Medulla oblongata (tissue), 1 donor: ENCODE measurements around the gene NDUFS5.
"Not testable (repeated sequence)": the region's sequence is repeated elsewhere in the genome, so short reads cannot be mapped to it uniquely, and the experiment has no call there.

Source experiments
- DNase-seq: peaks from one replicate; pipeline ENCODE4 v3.0.0-alpha.2; 2015; ENCODE audit errors: extremely low spot score

Gene NDUFS5

GRCh38 chr1:39026051-39026865 is at the start of gene NDUFS5:
Gene NDUFS5, plus strand, starts transcription at chr1:39026350. Its CDS starts 2,375 bp downstream, at chr1:39028725.
- DNase-seq: peak; percentile 88

DNA sequence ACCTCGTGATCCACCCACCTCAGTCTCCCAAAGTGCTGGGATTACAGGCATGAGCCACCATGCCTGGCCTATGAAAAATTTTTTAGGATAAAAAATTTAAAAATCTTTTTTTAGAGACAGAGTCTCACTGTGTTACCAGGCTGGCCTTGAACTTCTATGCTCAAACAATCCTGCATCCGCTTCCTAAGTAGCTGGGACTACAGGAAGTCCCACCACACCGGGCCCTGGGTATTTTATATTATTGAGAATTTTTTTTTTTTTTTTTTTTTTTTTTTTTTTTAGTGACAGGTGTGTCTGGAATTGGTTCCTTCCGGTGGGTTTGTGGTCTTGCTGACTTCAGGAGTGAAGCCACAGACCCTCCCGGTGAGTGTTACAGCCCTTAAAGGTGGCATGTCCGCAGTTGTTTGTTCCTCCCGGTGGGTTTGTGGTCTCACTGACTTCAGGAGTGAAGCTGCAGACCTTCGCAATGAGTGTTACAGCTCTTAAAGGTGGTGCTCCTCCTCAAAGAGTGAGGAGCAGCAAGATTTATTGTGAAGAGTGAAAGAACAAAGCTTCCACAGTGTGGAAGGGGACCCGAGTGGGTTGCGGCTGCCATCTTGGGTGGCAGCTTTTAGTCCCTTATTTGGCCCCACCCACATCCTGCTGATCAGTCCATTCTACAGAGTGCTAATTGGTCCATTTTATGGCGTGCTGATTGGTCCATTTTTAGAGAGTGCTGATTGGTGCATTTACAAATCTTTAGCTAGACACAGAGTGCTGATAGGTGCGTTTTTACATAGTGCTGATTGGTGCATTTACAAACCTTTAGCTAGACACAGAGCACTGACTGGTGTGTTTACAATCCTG is 48.5 kb upstream of the NDUFS5 start:
- DNase-seq: not testable (repeated sequence)

DNA sequence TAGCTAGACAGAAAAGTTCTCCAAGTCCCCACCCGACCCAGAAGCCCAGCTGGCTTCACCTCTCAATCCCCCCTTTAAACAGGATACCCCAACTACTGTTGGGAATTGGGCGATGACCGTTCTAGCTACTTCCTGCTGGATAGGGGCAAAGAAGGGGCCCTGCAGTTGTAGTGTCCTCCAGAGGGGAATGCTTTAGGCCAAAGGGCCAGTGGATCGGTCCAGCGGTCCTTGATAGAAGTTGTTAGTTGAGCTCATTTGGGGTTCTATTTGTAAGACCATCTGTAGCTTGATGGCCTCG is 48.0 kb upstream of the NDUFS5 start:
- not testable (repeated sequence) for DNase-seq

- not testable (repeated sequence) for DNase-seq
These were observed 46.8 kb upstream of the NDUFS5 start for GRCh38 chr1:38979380-38979779.

- peak; percentile 21 for DNase-seq
These were observed 36.2 kb upstream of the NDUFS5 start for GRCh38 chr1:38989979-38990378.

- no peak for DNase-seq
These were observed 35.8 kb upstream of the NDUFS5 start for GRCh38 chr1:38990386-38990737.

DNA sequence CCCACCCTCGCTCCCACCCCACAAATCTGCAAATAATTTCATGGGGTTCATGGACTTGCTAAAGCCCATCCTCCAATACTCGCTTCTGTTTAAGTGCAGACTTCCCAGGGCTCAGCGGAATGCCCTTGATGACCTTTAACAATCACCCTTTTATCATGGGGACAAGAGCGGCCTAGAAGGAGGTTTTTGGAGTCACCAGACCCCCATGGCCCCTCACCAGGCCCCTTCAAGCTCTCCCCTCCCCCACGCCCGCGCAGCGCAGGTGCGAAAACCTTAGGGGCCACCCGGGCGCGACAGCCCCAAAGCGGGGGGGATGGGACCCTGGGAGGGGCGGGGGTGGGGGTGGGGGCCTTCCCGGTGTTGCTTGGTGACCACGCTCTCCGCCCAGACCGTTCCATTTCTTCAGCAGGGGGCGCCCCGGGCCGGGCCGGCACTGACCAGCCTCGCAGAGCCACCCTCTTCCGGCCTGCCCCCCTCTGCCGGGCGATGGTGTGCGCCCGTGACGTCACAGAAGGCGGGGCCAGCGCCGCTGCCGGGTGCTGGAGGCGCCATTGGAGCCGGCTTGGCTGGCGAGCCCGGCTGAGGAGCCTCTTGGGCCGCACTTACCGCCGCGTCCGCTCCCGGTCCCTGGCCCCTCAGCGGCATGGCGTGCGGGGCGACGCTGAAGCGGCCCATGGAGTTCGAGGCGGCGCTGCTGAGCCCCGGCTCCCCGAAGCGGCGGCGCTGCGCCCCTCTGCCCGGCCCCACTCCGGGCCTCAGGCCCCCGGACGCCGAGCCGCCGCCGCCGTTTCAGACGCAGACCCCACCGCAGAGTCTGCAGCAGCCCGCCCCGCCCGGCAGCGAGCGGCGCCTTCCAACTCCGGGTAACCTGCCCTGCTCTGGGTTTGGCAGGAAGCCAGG is 35.2 kb upstream of the NDUFS5 start, which contains the start of gene AKIRIN1:
Gene AKIRIN1 (plus strand): TSS at position 539 of the 900 bp plus-strand sequence. CDS start 105 bp downstream, at position 644.
- DNase-seq: peak; percentile 97

DNA sequence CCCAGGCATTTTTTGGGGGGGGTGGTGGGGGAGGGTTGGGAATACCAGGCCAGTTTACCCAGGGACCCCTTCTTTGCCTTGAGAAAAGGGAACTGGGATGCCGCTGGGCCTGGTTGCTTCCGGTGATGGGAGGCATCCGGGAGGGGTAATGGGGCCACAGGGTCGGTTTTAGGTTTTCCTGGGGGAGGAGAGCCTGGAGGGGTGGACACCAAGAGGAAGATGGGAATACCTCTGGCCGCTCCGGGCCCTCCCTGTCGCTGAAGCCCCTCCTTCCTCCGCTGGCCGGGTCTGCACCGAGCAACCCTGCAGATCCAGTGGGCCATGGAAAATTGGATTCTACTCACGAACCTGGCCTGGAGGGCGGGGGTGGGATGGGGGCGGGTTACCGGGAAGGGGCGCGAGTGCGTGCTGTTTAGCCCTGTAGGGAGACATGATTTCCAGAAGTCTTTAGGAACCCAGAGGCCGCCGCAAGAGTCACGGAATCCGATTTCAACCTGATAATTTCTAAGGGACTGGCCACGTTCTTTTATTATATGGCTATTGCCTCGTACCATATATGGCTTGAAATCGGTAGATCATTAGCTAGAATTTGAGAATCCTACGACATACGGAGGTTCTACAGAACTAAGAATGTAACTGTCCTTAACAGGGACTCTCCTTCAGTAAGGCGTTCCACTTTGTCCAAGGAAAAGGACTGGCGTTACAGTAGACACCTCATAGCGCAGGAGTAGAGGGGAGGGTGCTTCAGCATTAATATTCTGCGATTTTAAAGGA is 34.3 kb upstream of the NDUFS5 start:
- peak; percentile 30 for DNase-seq

- peak; percentile 30 for DNase-seq
These were observed 33.6 kb upstream of the NDUFS5 start for GRCh38 chr1:38992412-38993111.

DNA sequence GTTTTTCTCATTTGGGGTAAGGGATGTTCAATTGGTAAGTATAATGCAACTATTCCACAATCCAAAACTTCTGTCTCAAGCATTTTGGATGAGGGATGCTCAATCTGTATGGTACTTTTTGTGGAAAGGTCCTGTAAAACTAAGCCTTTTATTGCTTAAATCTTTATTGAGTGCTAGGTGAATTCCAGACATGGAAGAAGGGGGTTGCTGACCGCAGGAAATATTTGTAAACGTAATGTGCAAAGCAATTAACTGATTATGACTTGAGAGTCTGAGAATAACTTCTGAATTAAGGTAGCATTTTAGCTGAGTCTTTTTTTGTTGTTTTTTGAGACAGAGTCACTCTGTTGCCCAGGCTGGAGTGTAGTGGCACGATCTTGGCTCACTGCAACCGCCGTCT is 32.0 kb upstream of the NDUFS5 start:
- no peak for DNase-seq

DNA sequence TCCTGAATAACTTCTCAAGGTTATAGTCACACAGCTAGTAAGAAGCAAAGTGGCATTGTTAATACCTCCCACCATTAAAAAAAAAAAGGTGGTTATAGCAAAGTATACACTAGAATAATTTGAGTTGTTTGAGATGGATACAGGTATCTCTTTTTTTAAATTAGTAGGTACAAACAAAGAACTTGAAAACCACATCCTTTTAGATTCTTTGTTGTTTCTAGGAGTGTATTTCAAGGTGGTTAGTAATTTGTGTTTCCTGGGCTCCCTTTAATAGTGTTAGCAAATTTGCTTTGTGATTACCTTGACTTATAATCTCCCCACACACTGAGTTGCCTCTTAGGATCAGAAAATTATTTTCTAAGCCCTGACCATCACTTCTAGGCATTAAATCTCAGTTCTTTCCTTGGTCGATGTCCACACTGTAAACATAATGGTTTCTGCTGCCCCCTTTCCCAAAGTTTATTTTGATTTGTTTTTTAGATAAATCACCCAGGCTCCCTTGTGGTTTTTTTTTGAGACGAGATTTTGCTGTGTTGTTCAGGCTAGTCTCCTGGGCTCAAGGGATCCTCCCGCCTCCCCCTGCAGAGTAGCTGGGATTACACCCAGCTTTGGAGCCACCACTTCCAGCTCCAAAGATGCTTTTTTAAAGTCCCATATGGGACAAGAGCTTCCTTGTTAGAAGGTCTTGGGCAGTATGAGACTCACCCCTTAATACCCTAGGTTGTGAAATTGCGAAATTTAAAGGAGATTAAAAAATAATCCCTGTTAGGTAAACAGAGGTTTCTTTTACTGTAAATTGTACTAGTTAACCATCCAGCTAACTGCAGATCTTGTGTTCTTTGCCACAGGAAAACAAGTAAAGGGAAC is 28.9 kb upstream of the NDUFS5 start:
- peak; percentile 42 for DNase-seq

- DNase-seq: peak; percentile 45
These were observed 28.3 kb upstream of the NDUFS5 start for GRCh38 chr1:38997901-38998190.

GRCh38 chr1:39001516-39002421 is 24.4 kb upstream of the NDUFS5 start:
- DNase-seq: no peak

- DNase-seq: no peak
These were observed 22.9 kb upstream of the NDUFS5 start for GRCh38 chr1:39003281-39003680.

- DNase-seq: no peak
These were observed 22.4 kb upstream of the NDUFS5 start for GRCh38 chr1:39003794-39004193.

GRCh38 chr1:39006287-39006686 is 19.9 kb upstream of the NDUFS5 start:
- DNase-seq: no peak

DNA sequence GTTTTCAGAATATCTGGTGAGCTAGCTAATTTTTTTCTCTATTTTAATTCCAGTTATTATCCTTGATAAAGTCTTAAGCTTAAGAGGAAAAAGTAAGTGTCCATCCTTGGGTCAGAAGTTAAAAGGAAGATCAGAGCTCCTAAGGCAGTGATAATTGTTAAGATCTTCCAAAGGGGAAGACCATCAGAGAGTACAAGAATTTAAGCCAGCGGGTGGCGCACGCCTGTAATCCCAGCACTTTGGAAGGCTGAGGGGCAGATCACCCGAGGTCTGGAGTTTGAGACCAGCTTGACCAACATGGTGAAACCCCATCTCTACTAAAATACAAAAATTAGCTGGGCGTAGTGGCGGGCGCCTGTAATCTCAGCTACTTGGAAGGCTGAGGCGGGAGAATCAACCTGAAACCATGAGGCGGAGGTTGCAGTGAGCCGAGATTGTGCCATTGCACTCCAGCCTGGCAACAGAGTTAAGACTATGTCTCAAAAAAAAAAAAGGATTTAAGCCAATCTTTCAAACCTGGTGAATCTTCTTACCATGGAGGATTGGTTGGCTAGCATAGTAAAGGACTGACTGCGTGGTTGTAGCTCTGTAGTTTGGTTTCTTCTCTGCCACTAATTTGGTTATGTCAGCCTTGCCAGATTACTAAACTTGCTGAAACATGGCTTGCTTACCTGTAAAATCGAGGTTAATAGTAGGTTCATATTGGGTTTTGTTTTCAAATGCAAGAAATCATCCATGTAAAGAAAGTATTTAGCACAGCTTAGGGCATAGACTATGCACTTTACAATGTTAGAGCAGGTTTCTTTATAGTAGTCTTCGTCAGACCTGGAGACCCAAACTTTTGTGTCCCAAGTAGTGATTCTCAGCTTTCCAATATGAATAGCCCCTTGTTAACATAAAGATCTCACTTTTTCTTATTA is 19.2 kb upstream of the NDUFS5 start:
- DNase-seq: no peak

- DNase-seq: not testable (repeated sequence)
These were observed 11.2 kb upstream of the NDUFS5 start for GRCh38 chr1:39014956-39015355.
